GM19328 (cell line): Measurements from ENCODE around the gene BRCA1.

Experiments
- ATAC-seq: cut with Tn5 transposase; IDR thresholded peaks from one replicate; pipeline ENCODE4 v1.9.1; 2021; ENCODE audit warnings: mild to moderate bottlenecking, moderate library complexity; ENCODE audit not compliant: unreplicated experiment

Gene BRCA1

DNA sequence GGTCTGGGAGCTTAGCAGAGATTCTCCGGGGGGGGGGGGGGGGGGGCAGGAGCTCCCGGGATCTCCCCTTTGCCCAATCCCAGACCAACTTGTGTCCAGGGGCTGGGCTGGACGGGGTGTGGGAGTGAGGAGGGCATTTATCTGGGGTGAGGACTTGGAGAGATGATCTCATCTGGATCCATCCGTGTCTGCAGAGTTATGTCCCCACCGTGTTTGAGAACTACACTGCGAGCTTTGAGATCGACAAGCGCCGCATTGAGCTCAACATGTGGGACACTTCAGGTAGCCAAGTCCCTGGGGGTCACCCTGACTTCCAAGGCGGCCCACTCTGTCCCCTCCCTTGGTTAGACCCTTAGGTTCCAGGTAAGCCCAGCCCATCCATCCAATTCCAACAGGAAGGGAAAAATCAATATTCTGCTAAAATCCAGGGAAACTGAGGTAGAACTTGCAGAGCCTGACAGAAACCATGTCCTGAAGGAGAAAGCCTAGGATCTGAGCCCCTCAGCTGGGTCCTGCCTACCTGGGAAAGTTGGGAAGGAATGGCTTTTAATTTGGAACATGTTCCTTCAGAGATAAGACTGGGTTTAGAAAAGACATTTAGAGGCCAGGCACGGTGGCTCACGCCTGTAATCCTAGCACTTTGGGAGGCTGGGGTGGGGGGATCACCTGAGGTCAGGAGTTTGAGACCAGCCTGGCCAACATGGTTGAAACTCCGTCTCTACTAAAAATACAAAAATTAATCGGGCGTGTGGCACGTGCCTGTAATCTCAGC, 99.2 kb downstream of the BRCA1 start:
- no peak for ATAC-seq

DNA sequence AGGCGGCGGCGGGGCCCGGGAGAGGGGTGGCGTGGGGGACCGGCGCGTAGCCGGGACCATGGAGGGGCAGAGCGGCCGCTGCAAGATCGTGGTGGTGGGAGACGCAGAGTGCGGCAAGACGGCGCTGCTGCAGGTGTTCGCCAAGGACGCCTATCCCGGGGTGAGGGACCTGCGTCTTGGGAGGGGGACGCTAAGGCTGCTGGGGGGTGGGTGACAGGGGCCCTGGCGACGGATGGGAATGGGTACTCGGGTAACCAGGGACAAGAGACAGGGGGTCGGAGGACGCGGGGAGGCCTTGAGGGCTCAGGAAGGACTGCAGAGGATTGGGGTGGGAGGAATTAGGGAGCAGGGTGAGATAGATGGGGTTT, 99.9 kb downstream of the BRCA1 start:
- ATAC-seq = no peak

DNA sequence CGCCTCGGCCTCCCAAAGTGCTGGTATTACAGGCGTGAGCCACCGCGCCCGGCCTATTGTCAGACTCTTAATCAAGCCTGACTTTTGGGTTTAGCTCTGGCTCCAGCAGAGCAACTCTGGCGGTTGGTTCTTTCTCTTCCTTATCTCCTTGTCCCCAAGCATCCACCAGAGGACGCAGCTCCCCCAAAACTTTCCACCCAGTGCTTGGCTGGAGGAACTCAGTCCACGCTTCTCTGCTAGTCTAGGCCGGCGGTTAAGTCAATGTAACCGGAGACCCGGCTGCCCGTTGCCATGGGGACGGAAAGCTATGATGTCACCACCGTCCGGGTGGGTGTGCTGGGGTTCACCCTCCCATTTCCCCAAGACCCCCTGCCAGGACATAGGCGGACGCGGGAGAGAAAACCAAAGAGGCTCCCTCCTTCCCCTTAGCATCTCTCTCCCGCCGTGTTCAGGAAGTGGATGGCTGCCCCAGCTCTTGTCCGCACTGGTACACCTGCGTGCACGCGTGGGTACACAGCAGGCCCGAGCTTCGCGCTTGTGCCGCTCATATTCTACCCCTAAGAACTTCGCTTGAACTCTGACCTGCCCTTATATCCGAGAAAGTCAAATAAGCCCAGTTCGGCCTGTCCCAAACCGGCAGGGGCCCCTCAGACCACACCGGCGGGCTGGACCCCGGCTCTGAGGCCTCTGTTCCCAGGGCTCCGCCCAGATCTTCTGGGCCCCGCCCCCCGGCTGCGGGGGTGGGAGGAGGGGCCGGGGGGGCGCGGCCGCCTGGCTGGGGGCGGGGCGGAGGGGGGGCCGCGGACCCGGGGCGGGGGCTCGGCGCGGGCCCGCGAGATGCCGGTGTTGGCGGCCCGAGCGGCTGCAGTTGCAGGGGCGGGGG, 100.5 kb downstream of the BRCA1 start, which contains the start of gene RND2:
Gene RND2 (plus strand): TSS at position 825 of the 883 bp plus-strand sequence. CDS start 117 bp downstream, outside the sequence.
- no peak for ATAC-seq

DNA sequence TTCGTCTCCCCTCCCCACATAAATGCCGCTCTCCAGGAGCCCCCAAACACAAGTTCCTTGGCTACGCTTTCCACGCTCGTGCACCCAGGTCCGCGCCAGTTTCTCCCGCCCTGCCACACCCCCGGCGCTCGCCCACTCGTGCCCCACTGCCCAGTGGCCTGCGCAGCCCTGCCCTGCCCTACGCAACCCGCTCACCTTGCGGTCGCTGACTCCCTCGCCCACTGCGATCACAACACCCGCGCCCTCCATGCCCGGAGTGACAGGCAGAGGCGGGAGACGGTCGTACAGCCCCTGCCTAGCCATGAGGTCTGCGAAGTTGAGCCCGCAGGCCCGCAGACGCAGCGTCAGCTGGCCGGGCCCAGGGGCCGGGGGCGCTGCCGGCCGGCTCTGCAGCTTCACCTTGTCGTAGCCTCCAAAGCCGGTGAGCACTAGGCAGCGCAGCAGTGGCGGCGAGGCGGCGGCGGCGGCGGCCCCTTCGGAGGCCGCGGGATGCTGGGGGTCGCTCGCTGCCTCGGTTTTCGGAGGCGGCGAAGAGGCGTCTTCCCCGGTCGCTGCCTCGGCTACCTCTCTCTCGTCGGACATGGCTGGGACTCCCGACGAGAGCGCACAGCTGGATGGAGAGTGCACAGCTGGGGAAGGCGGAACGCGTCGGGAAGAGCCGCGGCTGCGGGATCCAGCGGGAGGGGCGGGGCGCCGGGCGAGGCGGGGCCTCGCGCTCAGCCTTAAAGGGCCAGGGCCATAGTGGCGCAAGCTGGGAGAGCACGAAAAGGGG, 103.2 kb downstream of the BRCA1 start, which contains the start of gene VAT1:
Gene VAT1 (minus strand): TSS at position 645 of the 772 bp plus-strand sequence. CDS start 63 bp downstream, at position 582.
- ATAC-seq = no peak

DNA sequence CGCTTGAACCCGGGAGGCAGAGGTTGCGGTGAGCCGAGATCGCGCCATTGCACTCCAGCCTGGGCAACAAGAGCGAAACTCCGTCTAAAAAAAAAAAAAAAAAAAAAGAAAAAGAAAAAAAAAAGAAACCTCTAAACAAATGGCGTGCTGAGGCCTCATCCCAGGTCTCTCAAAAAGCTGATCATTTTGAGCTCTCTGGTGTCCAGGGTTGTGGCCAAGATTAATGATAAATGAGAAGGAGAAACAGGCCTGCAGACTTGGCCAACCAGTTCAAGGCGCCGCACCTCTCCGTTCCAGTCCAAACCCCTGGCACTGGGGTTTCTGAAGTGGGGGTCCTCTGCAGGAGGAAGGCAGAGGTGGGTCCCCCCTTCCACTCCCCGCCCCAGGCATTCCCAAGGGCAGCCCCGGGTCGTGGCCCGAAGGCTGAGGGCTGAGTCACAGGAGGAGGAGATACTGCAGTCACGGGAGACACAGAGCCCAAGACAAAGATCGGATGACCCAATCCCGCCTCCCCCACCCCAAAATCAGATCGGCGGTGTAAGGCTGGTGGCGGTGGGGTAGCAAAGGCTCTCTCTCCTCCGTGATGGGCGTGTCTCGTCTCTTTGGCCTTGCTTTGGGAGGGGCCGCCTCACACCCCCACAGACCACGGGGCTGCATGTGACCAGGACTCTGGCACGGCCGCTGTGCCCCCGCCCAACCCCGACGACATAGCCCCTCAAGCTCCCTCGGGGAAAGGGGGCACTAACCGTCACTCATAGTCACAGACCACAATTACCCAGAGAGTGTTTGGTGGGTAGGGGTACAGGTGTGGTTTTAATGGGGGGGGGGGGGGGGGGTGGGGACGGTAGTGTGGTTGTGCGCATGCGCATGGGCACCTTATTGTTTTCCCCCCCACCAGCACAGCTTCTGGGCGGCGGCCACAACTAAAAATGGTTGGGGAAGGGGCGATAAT, 104.1 kb downstream of the BRCA1 start:
- ATAC-seq = no peak

DNA sequence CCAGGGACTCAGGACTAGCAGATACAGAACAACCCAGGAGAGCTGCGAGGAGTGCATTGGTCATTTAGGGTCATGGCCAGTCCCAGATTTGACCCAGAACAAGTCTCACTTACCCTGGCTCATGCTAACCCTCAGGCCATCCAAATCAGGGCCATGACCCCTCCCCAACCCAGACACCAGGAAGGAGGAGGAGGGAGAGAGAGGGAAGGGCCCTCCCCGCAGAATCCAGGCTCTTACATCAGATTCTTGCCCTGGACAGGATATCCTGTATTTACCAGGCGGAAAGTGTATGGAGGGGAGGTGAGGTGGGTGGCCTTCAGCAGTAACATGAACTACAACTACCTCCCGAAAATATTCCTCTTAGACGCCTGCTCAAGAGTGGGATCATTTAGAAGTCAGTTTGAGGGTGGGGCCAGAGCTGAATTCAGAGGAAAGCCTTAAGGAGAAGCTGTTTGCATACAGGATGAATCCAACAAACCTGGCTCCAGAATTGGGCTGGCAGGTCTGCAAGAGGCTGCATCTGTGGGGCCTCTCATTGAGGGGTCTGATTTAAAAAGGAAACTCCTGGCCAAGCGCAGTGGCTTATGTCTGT, 105.0 kb downstream of the BRCA1 start:
- ATAC-seq = no peak

DNA sequence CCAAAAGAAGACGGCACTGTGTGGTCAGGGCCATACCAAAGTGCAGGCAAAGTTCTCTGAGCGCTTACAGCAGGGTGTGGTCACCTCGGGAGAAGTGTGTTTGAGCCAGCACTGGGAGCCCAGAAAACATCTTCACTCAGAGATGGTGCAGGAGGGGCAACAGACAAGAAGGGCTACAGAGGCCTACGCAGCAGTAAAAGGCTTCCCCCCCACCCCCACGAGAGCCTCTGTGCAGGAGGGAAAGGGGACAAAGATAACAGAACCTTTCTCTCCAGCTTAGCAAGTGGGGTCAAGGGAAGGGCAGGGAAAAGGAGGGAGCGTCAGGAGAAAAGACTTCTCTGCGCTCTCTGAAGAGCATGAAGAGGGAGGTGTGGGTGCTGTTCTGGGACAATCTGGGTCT, 105.7 kb downstream of the BRCA1 start:
- no peak for ATAC-seq

DNA sequence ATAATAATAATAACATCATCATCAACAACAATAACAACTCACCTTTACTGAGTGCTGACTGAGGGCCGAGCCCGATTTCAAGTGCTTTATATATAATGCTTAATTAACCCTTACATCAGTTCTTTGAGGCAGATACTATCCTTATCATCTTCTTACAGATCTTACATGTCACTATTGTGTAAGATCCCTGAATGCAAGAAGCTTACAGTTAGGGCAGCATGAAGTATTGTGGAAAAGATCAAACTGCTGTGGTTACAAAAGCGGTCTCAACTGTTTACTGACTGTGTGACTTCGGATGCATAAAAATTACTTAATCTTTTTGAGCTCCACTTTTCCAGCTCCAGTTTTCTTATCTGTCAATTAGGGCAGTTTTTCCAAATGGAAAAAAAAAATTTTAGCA, 106.2 kb downstream of the BRCA1 start:
- no peak for ATAC-seq

DNA sequence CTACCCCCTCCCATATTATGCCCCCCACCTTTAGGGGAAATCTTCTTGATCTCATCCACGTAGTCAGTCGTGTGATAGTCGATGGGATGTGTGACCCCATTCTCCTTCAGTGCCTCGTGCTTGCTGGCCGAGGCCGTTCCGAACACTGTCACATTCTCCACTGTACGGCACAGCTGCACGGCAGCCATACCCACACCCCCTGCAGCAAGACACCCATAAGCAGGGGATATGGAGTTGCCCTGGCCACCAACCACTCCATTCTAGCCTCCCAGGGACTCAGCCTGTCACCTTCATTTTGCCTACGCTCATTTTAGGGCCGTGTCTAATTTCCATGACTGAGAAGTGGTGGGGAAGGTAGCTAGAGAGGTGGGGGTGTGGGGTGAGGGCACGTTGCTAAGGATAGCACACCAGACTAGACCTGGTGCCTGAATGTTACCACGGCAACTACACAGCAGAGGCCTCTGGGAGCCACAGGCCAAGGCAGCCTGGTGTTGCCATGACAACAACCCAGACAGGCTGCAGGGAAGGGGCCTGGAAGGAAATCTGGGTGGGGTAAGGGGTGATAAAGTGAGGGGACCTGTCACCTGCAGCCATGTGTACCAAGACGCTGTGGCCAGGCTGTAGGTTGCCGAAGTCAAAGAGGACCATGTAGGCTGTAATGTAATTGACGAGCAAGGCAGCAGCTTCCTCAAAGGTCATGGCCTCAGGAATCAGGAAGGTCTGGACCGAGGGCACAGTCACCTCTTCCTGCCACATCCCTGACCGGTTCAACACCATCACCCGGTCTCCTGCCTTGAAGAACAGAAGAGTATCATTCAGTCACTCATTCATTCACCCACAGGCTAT, 106.9 kb downstream of the BRCA1 start:
- ATAC-seq = no peak

DNA sequence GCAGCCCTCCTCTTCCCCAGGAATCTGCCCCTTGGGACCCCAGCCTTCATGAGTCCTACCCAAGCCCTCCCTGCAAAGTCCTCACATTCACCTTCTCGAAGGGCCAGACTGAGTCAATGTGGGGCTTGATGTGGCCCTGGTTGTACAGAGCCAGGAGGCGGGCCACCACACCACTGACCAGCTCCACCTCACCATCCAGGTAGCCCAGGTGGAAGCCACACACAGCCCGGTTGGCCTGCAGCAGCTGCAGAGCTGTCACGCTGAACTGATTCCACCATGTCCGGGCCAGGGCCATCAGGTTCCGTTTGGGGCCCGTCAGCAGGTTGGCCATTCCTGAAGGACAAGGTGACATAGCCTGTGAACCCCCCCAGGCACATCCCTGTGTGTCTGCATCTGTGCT, 108.9 kb downstream of the BRCA1 start:
- ATAC-seq = no peak

DNA sequence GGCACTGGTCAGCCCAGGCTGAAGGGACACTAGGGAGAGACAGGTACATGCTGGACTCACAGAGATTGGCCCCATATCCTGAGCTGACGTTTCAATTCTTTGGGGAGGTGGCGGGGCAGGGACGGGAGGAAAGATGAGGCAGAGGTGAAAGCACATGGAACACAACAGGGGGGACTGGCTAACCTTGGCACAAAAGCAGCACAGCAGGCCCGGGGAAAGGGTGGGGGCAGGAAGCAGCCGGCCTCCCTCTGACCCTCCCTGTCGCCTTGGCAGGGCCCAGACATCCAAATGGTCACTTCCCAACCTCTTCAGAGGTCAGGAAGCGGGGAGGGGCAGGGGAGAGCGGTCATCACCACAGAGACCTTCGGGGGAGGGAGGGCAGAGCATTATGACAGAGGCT, 109.6 kb downstream of the BRCA1 start:
- no peak for ATAC-seq

DNA sequence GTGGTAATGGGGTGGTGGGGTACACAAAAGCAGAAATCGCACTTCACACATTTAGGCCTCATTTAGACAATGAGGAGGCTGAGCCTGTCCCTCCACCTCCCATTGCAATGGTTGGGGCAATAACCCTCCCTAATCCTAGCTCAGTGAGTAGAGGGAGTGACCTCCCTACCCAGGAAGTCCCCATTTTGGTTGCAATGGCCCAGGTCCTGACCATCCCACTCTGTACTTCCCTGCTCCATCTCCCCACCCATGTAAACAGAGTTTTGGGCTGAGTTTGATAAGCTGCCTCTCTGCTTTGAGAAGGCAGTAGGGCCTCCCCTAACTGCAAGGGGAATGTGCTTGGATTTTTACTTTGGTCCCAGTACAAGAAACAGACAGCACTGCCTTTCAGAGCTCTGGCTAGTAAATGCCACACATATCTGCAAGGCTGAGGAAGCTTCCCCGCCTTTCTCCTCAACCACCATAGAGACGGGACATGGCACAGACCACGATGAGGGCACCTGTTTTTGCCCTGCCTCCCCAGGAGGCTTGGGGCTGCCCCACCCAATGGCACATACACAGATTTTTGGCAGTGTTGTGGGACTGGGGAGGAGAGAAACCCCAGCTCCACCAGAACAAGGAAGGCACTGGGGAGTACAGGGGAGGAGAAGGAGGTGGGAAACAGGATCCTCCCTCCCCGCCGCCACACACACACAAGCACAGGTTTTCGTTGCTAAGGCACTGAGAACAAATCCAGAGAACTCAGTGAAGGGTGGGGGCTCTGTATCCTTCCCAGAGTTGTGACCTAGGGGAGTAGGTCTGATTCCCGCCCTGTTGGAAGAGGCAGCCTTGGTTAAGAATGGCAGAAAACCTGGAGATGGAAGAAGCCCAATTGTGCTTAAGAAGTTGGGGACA, 110.3 kb downstream of the BRCA1 start:
- ATAC-seq = no peak

DNA sequence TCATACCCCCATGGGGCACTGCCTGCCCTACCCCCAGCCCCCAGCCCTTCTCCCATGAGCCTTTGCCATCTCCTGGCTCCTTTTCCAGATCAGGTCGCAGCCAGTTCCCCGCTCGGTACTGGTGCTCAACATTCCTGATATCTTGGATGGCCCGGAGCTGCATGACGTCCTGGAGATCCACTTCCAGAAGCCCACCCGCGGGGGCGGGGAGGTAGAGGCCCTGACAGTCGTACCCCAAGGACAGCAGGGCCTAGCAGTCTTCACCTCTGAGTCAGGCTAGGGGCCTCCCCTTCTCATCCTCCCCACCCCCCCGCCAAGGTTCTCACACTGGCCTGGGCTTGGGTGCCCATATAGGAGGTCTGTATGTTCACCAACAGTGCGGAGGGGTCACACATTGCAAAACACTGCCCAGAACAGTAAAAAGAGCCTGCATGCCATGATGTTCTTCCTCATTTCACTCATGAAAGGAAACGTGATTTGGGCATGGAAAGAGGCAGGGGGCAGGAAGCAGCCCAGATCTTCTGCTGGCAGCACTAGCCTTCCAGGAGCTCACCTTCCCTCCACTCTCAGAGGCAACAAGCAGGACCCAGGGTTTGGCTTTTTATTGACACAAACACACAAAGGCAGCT, 111.0 kb downstream of the BRCA1 start:
- ATAC-seq = no peak

DNA sequence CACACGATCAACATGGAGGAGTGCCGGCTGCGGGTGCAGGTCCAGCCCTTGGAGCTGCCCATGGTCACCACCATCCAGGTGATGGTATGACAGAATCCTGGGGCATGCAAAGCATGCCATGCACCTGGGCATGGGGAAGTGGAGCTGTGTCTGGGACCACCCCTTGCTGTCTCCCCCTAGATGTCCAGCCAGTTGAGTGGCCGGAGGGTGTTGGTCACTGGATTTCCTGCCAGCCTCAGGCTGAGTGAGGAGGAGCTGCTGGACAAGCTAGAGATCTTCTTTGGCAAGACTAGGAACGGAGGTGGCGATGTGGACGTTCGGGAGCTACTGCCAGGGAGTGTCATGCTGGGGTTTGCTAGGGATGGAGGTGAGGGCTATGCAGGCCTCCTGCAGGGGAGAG, 111.9 kb downstream of the BRCA1 start:
- ATAC-seq = no peak

DNA sequence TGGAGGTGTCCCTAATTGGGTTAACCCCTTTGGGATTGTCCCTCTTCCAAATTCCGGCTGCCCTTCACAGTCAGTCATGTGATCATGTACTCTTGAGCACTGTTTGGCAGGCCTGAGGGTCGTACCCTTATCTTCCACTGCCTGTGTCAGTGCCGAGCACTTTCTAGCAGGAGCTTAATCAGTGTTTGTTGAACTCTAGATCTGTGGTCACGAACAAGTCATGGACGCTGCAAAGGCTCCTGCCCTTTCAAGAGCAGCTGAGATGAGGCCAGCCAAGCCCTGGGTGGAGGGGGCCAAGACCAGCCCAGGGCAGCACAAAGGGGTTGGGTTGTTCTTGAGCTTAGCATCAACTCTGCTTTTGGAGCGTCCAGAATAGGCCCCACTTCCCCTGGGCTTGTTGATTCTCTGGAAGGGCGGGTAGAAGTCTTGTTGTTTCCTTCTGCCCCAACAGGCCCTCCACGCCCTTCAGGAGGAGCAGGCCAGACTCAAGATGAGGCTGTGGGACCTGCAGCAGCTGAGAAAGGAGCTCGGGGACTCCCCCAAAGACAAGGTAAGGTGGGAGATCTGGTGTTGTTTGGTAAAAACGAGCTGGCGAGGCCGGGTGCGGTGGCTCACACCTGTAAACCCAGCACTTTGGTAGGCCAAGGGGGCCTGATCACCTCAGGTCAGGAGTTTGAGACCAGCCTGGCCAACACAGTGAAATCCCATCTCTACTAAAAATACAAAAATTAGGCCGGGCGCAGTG, 113.3 kb downstream of the BRCA1 start:
- no peak for ATAC-seq

DNA sequence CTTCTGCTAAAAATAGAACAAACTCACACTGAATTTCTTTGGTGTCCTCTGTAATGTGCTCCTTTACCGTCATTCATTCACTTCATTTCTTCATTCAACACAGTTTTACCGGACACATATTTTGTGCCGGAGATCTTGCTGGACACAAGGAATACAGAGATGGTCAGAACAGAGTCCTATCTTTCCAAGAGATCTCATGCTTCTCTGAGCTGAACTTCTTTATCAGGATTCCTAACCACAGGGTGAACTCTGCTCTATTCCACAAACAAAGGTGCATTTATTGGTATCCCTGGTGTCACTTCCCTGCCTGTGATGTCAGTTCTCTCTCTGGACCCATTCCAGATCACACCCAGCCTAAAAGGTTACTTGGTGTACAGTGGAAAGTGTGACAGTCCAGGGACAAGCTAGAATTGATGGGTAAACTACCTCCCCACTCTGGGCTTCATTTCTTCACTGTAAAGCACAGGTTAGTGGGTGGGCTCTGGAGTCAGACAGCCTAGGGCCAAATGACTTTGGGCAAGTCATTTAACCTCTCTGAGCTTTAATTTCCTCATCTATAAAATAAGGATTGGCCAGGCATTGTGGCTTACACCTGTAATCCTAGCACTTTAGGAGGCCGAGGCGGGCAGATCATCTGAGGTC, 114.4 kb downstream of the BRCA1 start:
- no peak for ATAC-seq
